Psoas muscle (tissue), 8 donors: ENCODE data around the gene UBE4A. TPM values are rescaled to one million over a fixed set of nuclear protein-coding genes. Genes with fewer than 3 reads are reported as not detected.

Experiments used
- ATAC-seq, 4 donors: fragments of 200-7000 bp; cut with Tn5 transposase; one replicate each; pipeline ENCODE4 v1.9.1; 2020; ENCODE audit warnings: moderate library complexity in 3 of 4, mild to moderate bottlenecking in 2 of 4
- DNase-seq, 2 donors: peaks; one replicate each; pipeline ENCODE4 v3.0.0-alpha.2; 2020
- H3K27ac ChIP-seq: fragments of 200-600 bp; one replicate; pipeline ENCODE4 v1.8.0; 2022
- H3K27me3 ChIP-seq, 3 donors: fragments of 200-600 bp in 1 of 3; one replicate each; pipeline versions ENCODE4 v1.6.1 to v1.8.0; 2013 to 2022; ENCODE audit warnings: low read length in 2 of 3, mild to moderate bottlenecking in 2 of 3, moderate library complexity in 1 of 3; ENCODE audit not compliant: insufficient read depth in 3 of 3
- H3K36me3 ChIP-seq, 2 donors: fragments of 200-600 bp in 1 of 2; one replicate each; pipeline versions ENCODE4 v1.6.1 to v1.8.0; 2013 to 2022; ENCODE audit warnings: low read depth in 1 of 2, mild to moderate bottlenecking in 1 of 2, moderate library complexity in 1 of 2; ENCODE audit not compliant: insufficient read depth in 1 of 2
- H3K4me1 ChIP-seq: fragments of 200-600 bp; one replicate; pipeline ENCODE4 v1.8.0; 2022
- H3K4me3 ChIP-seq: fragments of 200-600 bp; one replicate; pipeline ENCODE4 v1.8.0; 2022; ENCODE audit warnings: mild to moderate bottlenecking
- H3K9me3 ChIP-seq: fragments of 200-600 bp; one replicate; pipeline ENCODE4 v1.8.0; 2022
- CTCF ChIP-seq: fragments of 200-600 bp; IDR thresholded peaks from one replicate; pipeline ENCODE4 v1.8.0; 2022; ENCODE audit warnings: antibody characterized with exemption
- WGBS, 3 donors: extraction: QIAGEN DNeasy Blood & Tissue Kit; methylation state at CpG; one replicate each; pipeline versions ENCODE4 v1.1.6 to v1.1.7; 2013; 5-methylcytosine and 5-hydroxymethylcytosine counted together
- intact Hi-C, 2 donors: fragments of 100-400 bp; cut with DNase I; formaldehyde crosslinking; loops; one replicate each; pipeline versions ENCODE4 v1.11.0 to v1.14.2; 2022
- polyA plus RNA-seq, 3 donors: library from polyadenylated mRNA; stranded (reverse); fragments of 200-250 nt; gene quantifications; one replicate each; pipeline ENCODE4 v1.2.3, GENCODE V29; 2013
- total RNA-seq, 4 donors: library from RNA; stranded (reverse); fragmentation: NEBNext Ultra II Directional in 2 of 4; extraction: Animal tissue kit (Norgen Biotek cat#: 25700) in 2 of 4; gene quantifications; one replicate each; pipeline versions ENCODE4 v1.2.1 to v1.2.4, GENCODE V29; 2021 to 2023
- donor health status: healthy with polysubstance abuse.
- donor health status: DM: no; HTN: no; CAD: no; lungs with moderate emphysema.
- donor health status: Bipolar disorder and iron deficiency.
- donor health status: healthy.
- donor health status: DM: yes; HTN: yes; CAD: no.
- donor health status: DM: no; HTN: no; CAD: no.
- donor health status: DM: no; HTN: no; CAD: no.
- donor health status: DM: yes; HTN: yes; CAD: no.

The UBE4A gene
- total and polyA plus RNA-seq, 7 donors, result 15.0 to 42.3 (median 31.0) TPM

GRCh38 chr11:118442301-118442700 is 82.9 kb downstream of the UBE4A start:
- intact Hi-C loops, result no loop called here
- Histone ChIP-seq H3K27ac (no peak overlapping the region), H3K36me3 (peaks cover 0 to 3% of the 10 kb centered on the region in 2 donors), H3K27me3 (no peaks in the 10 kb centered on the region), H3K4me3 (no peak overlapping the region), H3K4me1 (peaks cover 54% of the 10 kb centered on the region), H3K9me3 (no peaks in the 10 kb centered on the region)
- ATAC-seq (no peak), DNase-seq (no peak)
- 62 to 76% (median 73%) methylated on average over 3 of the region's 3 CpGs for WGBS, 3 donors
- no peak for TF ChIP-seq CTCF

DNA sequence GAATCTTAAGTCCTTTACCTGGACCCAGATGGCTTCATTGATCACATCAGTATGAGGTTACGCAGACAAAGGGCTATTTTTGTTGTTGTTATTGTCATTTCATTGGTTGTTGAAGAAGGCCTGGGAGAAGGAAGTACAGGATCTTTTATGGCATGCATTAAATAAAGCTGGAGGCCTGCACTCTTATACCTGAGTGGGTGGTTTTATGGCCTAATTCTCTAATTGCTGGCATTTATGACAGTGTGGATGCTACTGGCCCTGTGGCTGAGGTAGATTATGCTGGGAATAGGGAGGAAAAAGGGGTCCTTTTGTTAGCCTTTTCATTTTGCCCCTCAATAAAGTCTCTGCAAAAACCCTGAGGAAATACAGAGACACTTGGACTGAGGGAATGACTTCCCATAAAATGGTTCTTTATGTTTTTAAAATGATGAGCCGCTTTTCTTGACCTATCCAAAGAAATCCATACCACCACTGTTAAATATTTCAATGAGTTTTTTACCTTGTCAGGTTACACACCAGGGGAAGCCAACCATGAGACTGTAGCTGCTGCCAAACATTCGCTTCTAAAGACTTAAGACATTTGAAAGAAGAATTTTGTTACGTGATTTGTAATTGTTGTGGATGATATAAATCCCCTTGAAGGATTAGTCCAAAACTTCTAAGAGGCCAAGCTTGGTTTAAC is 83.6 kb downstream of the UBE4A start:
- intact Hi-C loops, result no loop called here
- WGBS, 3 donors, result 68 to 89% (median 79%) methylated on average over 4 of the region's 4 CpGs
- peaks cover 0 to 9% of the 10 kb centered on the region in 2 donors for H3K36me3 ChIP-seq
- H3K9me3 ChIP-seq, result no peaks in the 10 kb centered on the region
- TF ChIP-seq CTCF, result no peak
- H3K27ac ChIP-seq, result no peak overlapping the region
- ATAC-seq (no peak), DNase-seq (no peak)
- H3K27me3 ChIP-seq, result no peaks in the 10 kb centered on the region
- H3K4me3 ChIP-seq, result no peak overlapping the region
- peaks cover 49% of the 10 kb centered on the region for H3K4me1 ChIP-seq

- DNase-seq, result no peak
- intact Hi-C loops, result no loop called here
- Histone ChIP-seq H3K36me3 (peaks cover 0 to 9% of the 10 kb centered on the region in 2 donors), H3K4me1 (peaks cover 45% of the 10 kb centered on the region), H3K27me3 (no peaks in the 10 kb centered on the region), H3K4me3 (no peak overlapping the region), H3K9me3 (no peaks in the 10 kb centered on the region), H3K27ac (no peak overlapping the region)
- no peak for TF ChIP-seq CTCF
- WGBS, 3 donors, result 83 to 88% (median 88%) methylated on average over 2 of the region's 2 CpGs
- no peak for ATAC-seq
Measured at GRCh38 chr11:118443590-118444218, 84.3 kb downstream of the UBE4A start.

DNA sequence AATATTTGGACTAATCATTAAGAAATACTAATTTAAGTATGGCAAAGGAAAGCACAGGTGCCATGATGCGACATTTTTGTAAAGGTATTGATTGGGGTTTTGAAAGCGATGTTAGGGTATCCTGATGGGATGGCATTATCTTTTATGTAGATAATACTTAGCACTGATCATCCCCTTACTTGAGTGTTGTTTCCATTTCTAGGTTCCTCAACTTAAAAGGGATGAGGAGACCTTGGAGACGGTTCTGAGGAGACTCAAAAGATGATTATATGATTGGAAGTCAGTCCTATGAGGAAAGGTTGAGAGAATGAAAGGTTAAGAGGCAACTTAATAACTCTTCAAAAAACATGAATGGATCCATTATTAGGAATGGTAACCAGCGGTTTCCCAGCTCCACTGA is 88.0 kb downstream of the UBE4A start:
- Histone ChIP-seq H3K4me3 (no peak overlapping the region), H3K36me3 (peaks cover 0 to 7% of the 10 kb centered on the region in 2 donors), H3K27me3 (no peaks in the 10 kb centered on the region), H3K27ac (no peak overlapping the region), H3K9me3 (no peaks in the 10 kb centered on the region), H3K4me1 (peaks cover 11% of the 10 kb centered on the region)
- intact Hi-C loops, result no loop called here
- DNase-seq, result no peak
- 93 to 96% (median 95%) methylated on average over 4 of the region's 4 CpGs for WGBS, 3 donors
- no peak for ATAC-seq
- TF ChIP-seq CTCF, result no peak
